HUES48 (cell line): Measurements from ENCODE around the gene PATJ.
"Not testable (repeated sequence)": the region's sequence is repeated elsewhere in the genome, so short reads cannot be mapped to it uniquely, and the experiment has no call there.

Experiments
- H3K27ac ChIP-seq: one replicate; pipeline ENCODE4 v1.7.0; 2013; ENCODE audit warnings: low read depth, low read length, inconsistent platforms
- H3K27me3 ChIP-seq: 2 replicates; pipeline ENCODE4 v1.6.1; 2013; ENCODE audit warnings: mild to moderate bottlenecking, low read length; ENCODE audit not compliant: control insufficient read depth, insufficient read depth
- H3K36me3 ChIP-seq: 2 replicates; pipeline ENCODE4 v1.6.1; 2013; ENCODE audit warnings: low read length; ENCODE audit not compliant: control insufficient read depth, insufficient read depth
- H3K4me1 ChIP-seq: 2 replicates; pipeline ENCODE4 v1.6.1; 2013; ENCODE audit warnings: mild to moderate bottlenecking, low read length; ENCODE audit not compliant: control insufficient read depth, insufficient read depth
- H3K4me3 ChIP-seq: 2 replicates; pipeline ENCODE4 v1.5.1; 2013; ENCODE audit warnings: mild to moderate bottlenecking, low read depth, low read length
- H3K9ac ChIP-seq: 2 replicates; pipeline ENCODE4 v1.6.1; 2013; ENCODE audit warnings: mild to moderate bottlenecking, low read depth, low read length, moderate library complexity
- H3K9me3 ChIP-seq: 2 replicates; pipeline ENCODE4 v1.6.1; 2013; ENCODE audit warnings: low read length; ENCODE audit not compliant: control insufficient read depth, insufficient read depth

The PATJ gene

GRCh38 chr1:61825393-61825792, 83.1 kb downstream of the PATJ start:
- Histone ChIP-seq H3K4me1 (no peaks in the 10 kb centered on the region), H3K36me3 (peaks cover 87% of the 10 kb centered on the region), H3K27me3 (no peaks in the 10 kb centered on the region), H3K27ac (no peak overlapping the region), H3K9me3 (no peaks in the 10 kb centered on the region), H3K4me3 (no peak overlapping the region), H3K9ac (no peak overlapping the region)

GRCh38 chr1:61828805-61829204, 86.5 kb downstream of the PATJ start:
- H3K4me3 ChIP-seq: no peak overlapping the region
- H3K9ac ChIP-seq: no peak overlapping the region
- no peaks in the 10 kb centered on the region for H3K4me1 ChIP-seq
- no peaks in the 10 kb centered on the region for H3K27me3 ChIP-seq
- no peaks in the 10 kb centered on the region for H3K9me3 ChIP-seq
- H3K27ac ChIP-seq: no peak overlapping the region
- H3K36me3 ChIP-seq: peaks cover 90% of the 10 kb centered on the region

- no peaks in the 10 kb centered on the region; the same call in 1 of the 2 replicates for H3K4me1 ChIP-seq
- no peak overlapping the region for H3K9ac ChIP-seq
- peaks cover 34% of the 10 kb centered on the region for H3K36me3 ChIP-seq
- H3K27ac ChIP-seq: no peak overlapping the region
- no peaks in the 10 kb centered on the region for H3K9me3 ChIP-seq
- no peak overlapping the region for H3K4me3 ChIP-seq
- H3K27me3 ChIP-seq: no peaks in the 10 kb centered on the region
These were observed 94.4 kb downstream of the PATJ start for GRCh38 chr1:61836649-61837048.

- H3K4me1 ChIP-seq, H3K27me3 ChIP-seq, H3K9me3 ChIP-seq, H3K27ac ChIP-seq, H3K4me3 ChIP-seq, H3K9ac ChIP-seq: not testable (repeated sequence)
- H3K36me3 ChIP-seq: peaks cover 27% of the 10 kb centered on the region
These were observed 95.3 kb downstream of the PATJ start for GRCh38 chr1:61837607-61838006.

- Histone ChIP-seq H3K27me3 (no peaks in the 10 kb centered on the region), H3K27ac (no peak overlapping the region)
These were observed 97.4 kb downstream of the PATJ start for GRCh38 chr1:61839679-61840078.

GRCh38 chr1:61842036-61842435, 99.8 kb downstream of the PATJ start:
- Histone ChIP-seq H3K4me3 (no peak overlapping the region), H3K27me3 (no peaks in the 10 kb centered on the region), H3K9ac (no peak overlapping the region), H3K9me3 (no peaks in the 10 kb centered on the region), H3K4me1 (peaks cover 13% of the 10 kb centered on the region), H3K36me3 (peaks cover under 1% of the 10 kb centered on the region; the same call in 1 of the 2 replicates), H3K27ac (no peak overlapping the region)

More at GRCh38 chr1:61839679-61840078, 97.4 kb downstream of the PATJ start:
- Histone ChIP-seq H3K36me3 (peaks cover 12% of the 10 kb centered on the region; the same call in 1 of the 2 replicates), H3K9me3 (no peaks in the 10 kb centered on the region), H3K4me1 (peaks cover 1% of the 10 kb centered on the region), H3K4me3 (no peak overlapping the region), H3K9ac (no peak overlapping the region)

- H3K9ac ChIP-seq: no peak overlapping the region
- no peaks in the 10 kb centered on the region for H3K27me3 ChIP-seq
- no peak overlapping the region for H3K4me3 ChIP-seq
- H3K27ac ChIP-seq: no peak overlapping the region
- H3K4me1 ChIP-seq: peaks cover 13% of the 10 kb centered on the region
- H3K36me3 ChIP-seq: peaks cover 1% of the 10 kb centered on the region; the same call in 1 of the 2 replicates
- no peaks in the 10 kb centered on the region for H3K9me3 ChIP-seq
These were observed 100.7 kb downstream of the PATJ start for GRCh38 chr1:61842863-61843514.

- Histone ChIP-seq H3K9ac (no peak overlapping the region), H3K27me3 (no peaks in the 10 kb centered on the region), H3K9me3 (no peaks in the 10 kb centered on the region)
These were observed 101.7 kb downstream of the PATJ start for GRCh38 chr1:61844006-61844405.

GRCh38 chr1:61844664-61845063, 102.4 kb downstream of the PATJ start:
- not testable (repeated sequence) for H3K27ac ChIP-seq, H3K9me3 ChIP-seq, H3K27me3 ChIP-seq, H3K4me3 ChIP-seq, H3K9ac ChIP-seq, H3K36me3 ChIP-seq
- peaks cover 13% of the 10 kb centered on the region for H3K4me1 ChIP-seq

More at GRCh38 chr1:61844006-61844405, 101.7 kb downstream of the PATJ start:
- H3K27ac ChIP-seq: no peak overlapping the region
- H3K4me1 ChIP-seq: peaks cover 13% of the 10 kb centered on the region
- H3K36me3 ChIP-seq: peaks cover 3% of the 10 kb centered on the region; the same call in 1 of the 2 replicates
- H3K4me3 ChIP-seq: no peak overlapping the region

GRCh38 chr1:61851235-61851634, 109.0 kb downstream of the PATJ start:
- Histone ChIP-seq H3K27ac (no peak overlapping the region), H3K4me3 (no peak overlapping the region), H3K36me3 (peaks cover 13% of the 10 kb centered on the region), H3K27me3 (no peaks in the 10 kb centered on the region), H3K9ac (no peak overlapping the region), H3K4me1 (peaks cover 13% of the 10 kb centered on the region), H3K9me3 (no peaks in the 10 kb centered on the region)

GRCh38 chr1:61851849-61852669, 109.8 kb downstream of the PATJ start:
- no peak overlapping the region for H3K27ac ChIP-seq
- H3K4me3 ChIP-seq: no peak overlapping the region

More at GRCh38 chr1:61851849-61852669, 109.8 kb downstream of the PATJ start:
- H3K4me1 ChIP-seq: peaks cover 13% of the 10 kb centered on the region
- no peaks in the 10 kb centered on the region for H3K9me3 ChIP-seq
- peaks cover 21% of the 10 kb centered on the region for H3K36me3 ChIP-seq
- no peaks in the 10 kb centered on the region for H3K27me3 ChIP-seq
- no peak overlapping the region for H3K9ac ChIP-seq
